ENCODE results near the gene LOC128125822.

Gene LOC128125822

DNA sequence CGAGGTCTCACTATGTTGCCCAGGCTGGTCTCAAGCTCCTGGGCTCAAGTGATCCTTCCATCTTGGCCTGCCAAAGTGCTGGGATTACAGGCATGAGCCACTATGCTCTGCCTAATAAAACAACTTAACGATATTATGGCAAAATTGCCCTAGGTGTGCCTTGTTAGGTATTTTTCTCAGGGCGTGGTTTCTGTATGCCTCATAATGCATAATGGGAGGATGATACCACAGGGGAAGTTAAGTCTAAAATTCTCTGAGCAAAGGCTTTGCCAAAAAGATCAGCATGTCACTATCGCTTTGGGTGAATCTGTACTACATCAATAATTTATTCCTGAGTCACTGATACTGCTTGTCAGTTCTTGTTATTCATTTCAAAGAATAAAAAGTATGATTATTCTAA, 15.9 kb upstream of the LOC128125822 start:
- H3K4me3 ChIP-seq = no peak overlapping the region
- TF ChIP-seq, protein P1, sequence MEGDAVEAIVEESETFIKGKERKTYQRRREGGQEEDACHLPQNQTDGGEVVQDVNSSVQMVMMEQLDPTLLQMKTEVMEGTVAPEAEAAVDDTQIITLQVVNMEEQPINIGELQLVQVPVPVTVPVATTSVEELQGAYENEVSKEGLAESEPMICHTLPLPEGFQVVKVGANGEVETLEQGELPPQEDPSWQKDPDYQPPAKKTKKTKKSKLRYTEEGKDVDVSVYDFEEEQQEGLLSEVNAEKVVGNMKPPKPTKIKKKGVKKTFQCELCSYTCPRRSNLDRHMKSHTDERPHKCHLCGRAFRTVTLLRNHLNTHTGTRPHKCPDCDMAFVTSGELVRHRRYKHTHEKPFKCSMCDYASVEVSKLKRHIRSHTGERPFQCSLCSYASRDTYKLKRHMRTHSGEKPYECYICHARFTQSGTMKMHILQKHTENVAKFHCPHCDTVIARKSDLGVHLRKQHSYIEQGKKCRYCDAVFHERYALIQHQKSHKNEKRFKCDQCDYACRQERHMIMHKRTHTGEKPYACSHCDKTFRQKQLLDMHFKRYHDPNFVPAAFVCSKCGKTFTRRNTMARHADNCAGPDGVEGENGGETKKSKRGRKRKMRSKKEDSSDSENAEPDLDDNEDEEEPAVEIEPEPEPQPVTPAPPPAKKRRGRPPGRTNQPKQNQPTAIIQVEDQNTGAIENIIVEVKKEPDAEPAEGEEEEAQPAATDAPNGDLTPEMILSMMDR (IDR thresholded peaks at IDR 0.05) = no peak
- H3K36me3 ChIP-seq = no peaks in the 10 kb centered on the region
- no peaks in the 10 kb centered on the region for H3K4me1 ChIP-seq
- intact Hi-C loops (cut with DNase I; ENCODE audit: low total_unique reads) = no loop called here
- H3K27me3 ChIP-seq = no peaks in the 10 kb centered on the region
- no peak for DNase-seq
- no peaks in the 10 kb centered on the region for H3K9me3 ChIP-seq
- no peak overlapping the region for H3K27ac ChIP-seq

DNA sequence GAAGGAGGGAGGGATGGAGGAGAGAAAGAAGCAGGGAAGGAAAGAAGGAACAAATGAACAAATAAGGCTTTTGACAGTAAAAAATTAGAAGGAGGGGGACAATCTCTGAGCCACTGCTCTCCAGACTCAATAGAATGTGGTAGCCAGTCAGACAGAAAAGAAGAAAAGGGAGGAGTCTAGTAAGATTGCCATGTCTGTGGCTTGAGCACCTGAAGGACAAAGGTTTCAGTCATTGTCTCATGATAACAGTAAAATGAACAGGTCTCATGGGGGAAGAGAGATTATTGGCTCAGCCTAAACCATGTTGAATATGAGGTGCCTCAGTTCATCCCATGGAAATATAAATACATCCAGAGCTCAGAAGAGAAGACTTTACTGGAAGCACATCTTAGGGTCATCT, 14.0 kb upstream of the LOC128125822 start:
- H3K4me1 ChIP-seq = no peaks in the 10 kb centered on the region
- no peak overlapping the region for H3K4me3 ChIP-seq
- no peak for DNase-seq
- no peaks in the 10 kb centered on the region for H3K36me3 ChIP-seq
- intact Hi-C loops (cut with DNase I; ENCODE audit: low total_unique reads) = no loop called here
- TF ChIP-seq, protein P1 (IDR thresholded peaks at IDR 0.05) = no peak
- no peak overlapping the region for H3K27ac ChIP-seq
- no peaks in the 10 kb centered on the region for H3K9me3 ChIP-seq
- no peaks in the 10 kb centered on the region for H3K27me3 ChIP-seq

DNA sequence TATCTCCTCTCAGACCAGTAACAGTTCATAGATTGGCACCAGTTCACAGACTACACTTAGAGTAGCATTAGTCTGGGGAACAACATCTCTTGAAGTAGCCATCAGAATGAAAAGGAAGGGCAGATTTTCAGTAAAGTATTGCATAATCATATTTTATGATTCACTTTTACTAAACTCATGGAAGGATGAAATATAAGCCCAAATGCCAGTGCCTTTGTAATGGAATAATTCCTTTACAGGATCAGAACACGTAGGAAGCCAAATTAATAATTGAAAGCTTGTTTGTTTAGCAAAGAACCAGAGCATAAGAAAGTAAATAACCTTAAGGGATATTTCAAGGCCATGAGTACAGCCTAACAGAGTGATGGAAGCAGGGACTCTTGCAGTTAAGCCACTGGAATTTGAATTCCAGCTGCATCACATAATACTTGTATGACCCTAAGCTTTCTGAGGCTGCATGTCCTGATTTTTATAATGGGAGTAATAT, 11.4 kb upstream of the LOC128125822 start:
- TF ChIP-seq, protein P1 (IDR thresholded peaks at IDR 0.05) = no peak
- intact Hi-C loops (cut with DNase I; ENCODE audit: low total_unique reads) = no loop called here
- H3K36me3 ChIP-seq = no peaks in the 10 kb centered on the region
- no peak overlapping the region for H3K27ac ChIP-seq
- H3K27me3 ChIP-seq = no peaks in the 10 kb centered on the region
- DNase-seq = no peak
- no peaks in the 10 kb centered on the region for H3K4me1 ChIP-seq
- no peaks in the 10 kb centered on the region for H3K9me3 ChIP-seq
- no peak overlapping the region for H3K4me3 ChIP-seq

DNA sequence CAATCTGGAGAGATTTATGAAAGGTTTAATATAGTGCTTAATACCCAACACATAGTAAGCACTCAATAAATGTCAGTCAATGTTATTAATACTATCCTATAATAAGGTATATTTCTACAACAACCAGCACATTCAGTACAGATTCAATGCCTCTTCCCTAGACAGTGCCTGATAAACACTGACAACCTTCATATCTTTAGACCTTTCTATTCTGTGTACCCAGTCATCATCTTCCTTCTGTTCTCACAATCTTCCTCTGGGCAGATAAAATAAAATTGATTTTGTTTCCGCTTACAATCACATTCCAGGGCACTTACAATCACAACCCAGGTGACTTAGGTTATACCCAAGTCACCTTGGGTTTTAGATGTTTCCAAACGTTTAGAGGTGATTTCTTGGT, 11.0 kb upstream of the LOC128125822 start:
- Histone ChIP-seq H3K4me3 (no peak overlapping the region), H3K27ac (no peak overlapping the region), H3K4me1 (no peaks in the 10 kb centered on the region), H3K9me3 (no peaks in the 10 kb centered on the region), H3K27me3 (no peaks in the 10 kb centered on the region), H3K36me3 (no peaks in the 10 kb centered on the region)
- no peak for DNase-seq
- TF ChIP-seq, protein P1 (IDR thresholded peaks at IDR 0.05) = no peak
- intact Hi-C loops (cut with DNase I; ENCODE audit: low total_unique reads) = no loop called here

DNA sequence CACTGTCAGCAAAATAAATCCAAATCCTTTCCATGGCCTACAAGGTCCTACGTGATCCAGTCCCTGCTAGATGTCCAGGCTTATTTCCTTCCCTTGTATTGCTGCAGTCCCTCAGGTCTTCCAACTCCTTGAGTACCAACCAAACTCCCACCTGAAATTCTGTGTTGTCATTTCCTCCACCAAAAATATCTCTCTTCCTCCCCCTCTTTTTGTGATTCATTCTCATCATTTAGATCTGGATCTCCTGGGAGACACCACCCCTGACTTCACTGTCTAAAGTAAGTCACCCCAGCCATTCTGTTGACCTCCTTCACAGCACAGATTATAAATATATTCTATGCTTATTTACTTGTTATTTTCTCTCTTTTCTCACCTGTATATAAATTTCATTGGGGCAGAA, 9.0 kb upstream of the LOC128125822 start:
- Histone ChIP-seq H3K27ac (no peak overlapping the region), H3K27me3 (no peaks in the 10 kb centered on the region), H3K4me1 (no peaks in the 10 kb centered on the region), H3K4me3 (no peak overlapping the region), H3K36me3 (no peaks in the 10 kb centered on the region), H3K9me3 (no peaks in the 10 kb centered on the region)
- intact Hi-C loops (cut with DNase I; ENCODE audit: low total_unique reads) = no loop called here
- TF ChIP-seq, protein P1 (IDR thresholded peaks at IDR 0.05) = no peak
- no peak for DNase-seq
